NCI-H2227 (cell line): ENCODE measurements around the gene FAM124A.

Source experiments
- DNase-seq: peaks from one replicate; lab custom pipeline; 2025; ENCODE audit not compliant: unreplicated experiment; lab: John Stamatoyannopoulos, UW

FAM124A gene

GRCh38 chr13:51241720-51242119, 19.5 kb downstream of the FAM124A start:
- no peak for DNase-seq

GRCh38 chr13:51243227-51243626, 21.0 kb downstream of the FAM124A start:
- DNase-seq = no peak

- no peak for DNase-seq
These were observed 21.6 kb downstream of the FAM124A start for GRCh38 chr13:51243832-51244231.

DNA sequence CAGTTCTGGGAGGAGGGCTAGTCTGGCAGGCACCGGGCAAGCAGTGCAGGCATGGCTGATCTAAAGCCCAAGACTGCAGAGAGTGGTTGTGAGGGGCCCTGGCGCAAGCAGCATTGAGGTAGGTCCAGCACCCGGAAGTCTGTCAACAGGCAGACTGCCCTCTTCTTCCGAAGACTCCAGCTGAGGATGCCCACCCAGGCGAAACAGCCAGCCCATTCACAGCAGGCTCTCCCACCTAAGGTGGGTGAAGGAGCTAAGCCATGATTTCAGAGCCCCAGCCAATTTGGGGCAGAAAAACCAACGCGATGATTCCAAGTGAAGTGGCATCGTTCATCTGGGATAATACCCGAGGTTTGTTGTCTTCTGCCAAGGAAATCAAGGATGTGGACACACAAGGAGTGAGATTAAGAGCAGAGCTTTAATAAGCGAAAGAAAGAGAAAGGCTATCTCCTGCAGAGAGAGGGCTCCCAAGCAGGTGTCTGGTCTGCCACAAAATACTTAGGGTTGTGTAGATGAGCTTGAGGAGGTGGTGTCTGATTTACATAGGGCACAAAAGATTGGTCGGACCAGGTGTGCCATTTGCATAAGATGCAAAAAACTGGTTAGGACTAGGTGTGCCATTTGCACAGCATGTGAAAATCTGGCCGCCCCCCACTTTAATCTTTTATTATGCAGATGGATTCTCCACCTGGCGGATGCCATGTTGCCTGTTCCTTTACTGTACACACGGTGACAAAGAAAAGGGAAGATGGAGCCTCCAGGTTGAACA, 22.6 kb downstream of the FAM124A start:
- DNase-seq = no peak

- no peak for DNase-seq
These were observed 23.4 kb downstream of the FAM124A start for GRCh38 chr13:51245583-51245982.

- DNase-seq = no peak
These were observed 23.8 kb downstream of the FAM124A start for GRCh38 chr13:51246025-51246417.

GRCh38 chr13:51246418-51247277, 24.4 kb downstream of the FAM124A start:
- no peak for DNase-seq

DNA sequence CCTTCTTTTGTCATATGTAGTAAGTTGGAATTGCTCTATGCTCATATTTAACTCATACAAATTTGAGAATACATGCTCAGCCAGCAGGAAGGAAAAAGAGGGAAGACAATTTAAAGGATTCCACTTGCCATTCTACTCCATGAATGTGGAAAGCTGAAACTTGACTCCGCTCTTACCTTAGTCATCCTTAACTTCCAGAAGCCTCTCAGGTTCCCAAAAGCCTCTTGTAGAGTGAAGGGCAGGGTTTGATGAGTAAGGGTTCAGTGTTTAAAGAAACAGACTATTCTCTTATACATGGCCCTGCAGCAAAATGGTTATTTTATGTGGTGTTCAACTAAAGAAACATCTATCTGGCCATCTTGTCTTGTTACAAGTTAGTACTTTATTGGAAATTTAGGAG, 27.1 kb downstream of the FAM124A start:
- no peak for DNase-seq

DNA sequence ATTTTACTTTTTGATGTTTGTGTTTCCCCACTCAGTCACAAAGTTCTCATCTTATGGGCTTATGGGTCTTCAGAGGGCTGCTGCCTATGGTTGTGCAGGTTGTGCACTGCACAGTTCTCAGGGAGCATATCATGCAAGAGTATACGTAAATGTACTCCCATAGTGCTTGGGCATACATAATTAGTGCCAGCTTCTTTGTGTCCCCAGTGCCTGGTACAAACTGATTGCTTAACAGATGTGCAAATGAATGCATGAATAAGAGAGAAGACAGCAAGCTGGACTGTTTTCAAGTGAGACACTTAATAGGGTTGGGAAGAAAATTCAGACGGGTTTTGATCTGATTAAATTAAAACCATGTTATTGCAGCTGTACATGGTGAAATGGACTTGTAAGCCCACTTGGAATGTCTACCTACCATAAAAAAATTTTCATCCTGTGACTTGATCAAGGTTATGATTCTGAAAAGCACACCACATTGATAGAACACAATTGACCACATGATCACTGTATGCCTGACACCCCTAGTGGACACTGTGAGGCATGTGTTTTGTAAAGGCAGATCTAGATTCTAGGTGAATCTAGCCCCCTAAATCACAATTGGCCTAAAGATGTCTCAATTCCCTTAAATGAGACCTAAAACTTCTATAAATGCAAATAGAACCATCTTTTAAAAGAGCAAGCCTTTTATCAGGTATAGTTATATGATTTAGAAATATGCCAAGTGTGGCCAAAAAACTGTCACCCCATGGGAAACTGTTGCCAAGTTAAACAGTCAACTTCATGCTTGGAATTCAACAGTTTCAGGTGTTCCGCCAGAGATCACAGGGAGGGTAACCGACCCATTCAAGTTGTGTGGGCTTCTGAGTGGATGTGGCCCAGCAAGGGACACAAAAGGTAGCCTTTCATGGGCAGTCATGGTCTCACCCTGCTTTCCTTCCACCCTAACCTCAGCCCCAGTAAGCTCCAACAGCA, 27.9 kb downstream of the FAM124A start:
- no peak for DNase-seq

DNA sequence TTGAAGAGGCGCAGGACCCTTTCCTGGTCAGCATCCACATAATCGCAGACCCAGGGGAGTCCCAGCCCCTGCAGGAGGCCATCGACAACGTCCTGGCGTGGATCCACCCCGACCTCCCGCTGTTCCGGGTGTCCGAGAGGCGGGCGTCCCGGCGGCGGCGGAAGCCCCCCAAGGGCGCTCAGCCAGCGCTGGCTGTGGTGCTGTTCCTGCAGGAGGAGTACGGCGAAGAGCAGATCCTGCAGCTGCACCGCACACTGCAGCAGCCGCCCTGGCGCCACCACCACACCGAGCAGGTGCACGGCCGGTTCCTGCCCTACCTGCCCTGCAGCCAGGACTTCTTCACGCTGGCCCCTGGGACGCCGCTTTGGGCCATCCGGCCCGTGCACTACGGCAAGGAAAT, 29.3 kb downstream of the FAM124A start:
- no peak for DNase-seq

GRCh38 chr13:51252954-51253532, 30.8 kb downstream of the FAM124A start:
- DNase-seq = no peak

GRCh38 chr13:51255556-51255955, 33.4 kb downstream of the FAM124A start:
- DNase-seq = no peak

- no peak for DNase-seq
These were observed 35.0 kb downstream of the FAM124A start for GRCh38 chr13:51257187-51257586.

GRCh38 chr13:51258612-51259548, 36.7 kb downstream of the FAM124A start:
- DNase-seq = no peak

DNA sequence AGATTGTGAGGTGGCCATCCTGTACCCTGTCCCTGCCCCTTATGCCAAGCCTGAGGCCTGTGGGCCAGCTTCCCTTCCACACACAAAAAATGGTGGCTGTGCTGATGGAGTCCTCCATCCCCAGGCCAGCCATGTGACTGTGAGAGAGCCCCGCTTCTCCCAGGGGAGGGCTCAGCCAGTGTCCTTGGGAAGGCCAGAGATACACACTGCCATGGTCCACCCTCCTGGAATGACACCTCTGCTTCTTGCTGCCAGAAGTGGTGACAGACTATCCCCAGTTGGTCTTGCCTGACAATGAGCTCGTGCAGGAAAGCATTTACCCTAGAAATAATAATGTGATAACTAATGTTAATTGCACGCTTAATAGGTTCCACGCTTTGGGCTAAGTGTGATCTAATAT, 38.0 kb downstream of the FAM124A start:
- DNase-seq = no peak

DNA sequence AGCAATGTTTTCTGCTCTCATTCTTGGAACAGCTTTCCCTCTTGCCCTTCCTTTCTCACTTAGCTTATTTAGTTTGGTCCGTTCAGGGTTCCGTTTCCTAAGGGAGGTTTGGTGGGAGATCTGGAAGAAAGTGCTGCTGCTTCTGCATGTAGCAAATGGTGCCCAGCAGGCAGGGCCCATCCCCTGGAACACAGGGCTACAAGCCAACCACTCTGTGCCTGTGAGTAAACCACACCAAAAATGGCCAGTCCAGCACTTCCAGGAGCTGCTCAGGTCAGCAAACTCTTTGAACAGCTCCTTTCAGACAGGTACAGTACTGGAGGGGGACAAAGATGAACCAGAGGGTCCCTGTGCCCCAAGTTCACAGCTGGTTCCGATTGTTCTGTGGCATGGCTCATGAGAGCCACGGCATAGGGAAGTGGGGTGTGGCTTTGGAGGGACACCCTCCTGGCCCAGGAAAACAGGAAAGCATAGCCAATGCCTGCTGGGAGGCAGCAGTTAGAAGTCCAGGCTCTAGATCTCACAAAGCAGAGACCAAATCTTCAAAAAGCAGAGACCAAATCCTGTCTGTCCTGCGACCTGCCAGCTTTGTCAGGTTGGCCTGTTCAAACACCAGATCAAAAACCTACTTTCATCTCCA, 39.5 kb downstream of the FAM124A start:
- DNase-seq = no peak

GRCh38 chr13:51262501-51263211, 40.5 kb downstream of the FAM124A start:
- no peak for DNase-seq

DNA sequence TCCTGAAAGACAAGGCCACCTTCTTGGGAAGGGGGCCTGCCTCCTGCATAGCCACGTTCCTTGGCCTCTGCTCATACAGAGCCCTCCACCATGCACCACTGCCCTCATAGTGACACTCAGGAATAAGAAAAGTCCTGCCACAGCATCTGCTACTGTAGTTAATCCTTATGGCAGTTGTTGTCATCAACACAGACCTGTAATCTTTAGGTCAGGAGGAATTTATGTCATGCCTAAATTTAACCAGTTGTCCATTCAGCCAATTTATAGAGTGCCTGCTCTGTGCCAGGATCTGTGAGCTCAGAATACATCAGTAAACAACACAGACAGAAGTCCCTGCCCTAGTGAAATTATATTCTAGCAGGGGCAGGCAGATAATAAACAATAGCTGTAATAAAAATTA, 44.4 kb downstream of the FAM124A start:
- DNase-seq = no peak

- no peak for DNase-seq
These were observed 45.4 kb downstream of the FAM124A start for GRCh38 chr13:51267622-51268021.
